Effector memory CD4-positive, alpha-beta T cell (primary cell): ENCODE results near the gene PHLDB1.

ENCODE experiments used
- DNase-seq, 3 donors: peaks; one replicate each; pipeline ENCODE4 v3.0.0-alpha.2; 2020
- H3K27ac ChIP-seq: 2 replicates; pipeline ENCODE4 v1.7.0; 2013; ENCODE audit warnings: mild to moderate bottlenecking, low read length, moderate library complexity; ENCODE audit not compliant: insufficient read depth, poor library complexity, severe bottlenecking
- H3K27me3 ChIP-seq: replicated peaks from 2 replicates; pipeline ENCODE4 v1.7.0; 2013; ENCODE audit warnings: mild to moderate bottlenecking, low read length; ENCODE audit not compliant: insufficient read depth, control insufficient read depth, poor library complexity, severe bottlenecking
- H3K36me3 ChIP-seq: 2 replicates; pipeline ENCODE4 v1.7.0; 2013; ENCODE audit warnings: mild to moderate bottlenecking, low read length, moderate library complexity; ENCODE audit not compliant: control insufficient read depth, insufficient read depth
- H3K4me1 ChIP-seq: 2 replicates; pipeline ENCODE4 v1.7.0; 2013; ENCODE audit warnings: low read length, mild to moderate bottlenecking; ENCODE audit not compliant: control insufficient read depth, insufficient read depth, poor library complexity, severe bottlenecking
- H3K4me3 ChIP-seq: 2 replicates; pipeline ENCODE4 v1.7.0; 2013; ENCODE audit warnings: low read length, low read depth, mild to moderate bottlenecking; ENCODE audit not compliant: insufficient read depth, poor library complexity, severe bottlenecking
- H3K9me3 ChIP-seq: 2 replicates; pipeline ENCODE4 v1.7.0; 2013; ENCODE audit warnings: mild to moderate bottlenecking, low read length, moderate library complexity; ENCODE audit not compliant: control insufficient read depth

The PHLDB1 gene

GRCh38 chr11:118694185-118694584 is 86.8 kb downstream of the PHLDB1 start:
- no peaks in the 10 kb centered on the region for H3K9me3 ChIP-seq
- no peak overlapping the region for H3K4me3 ChIP-seq
- no peaks in the 10 kb centered on the region for H3K36me3 ChIP-seq
- no peak for DNase-seq
- no peaks in the 10 kb centered on the region for H3K27me3 ChIP-seq
- peaks cover 51% of the 10 kb centered on the region for H3K4me1 ChIP-seq
- no peak overlapping the region for H3K27ac ChIP-seq

- Histone ChIP-seq H3K9me3 (no peaks in the 10 kb centered on the region), H3K4me3 (no peak overlapping the region), H3K27me3 (no peaks in the 10 kb centered on the region), H3K36me3 (no peaks in the 10 kb centered on the region), H3K27ac (no peak overlapping the region), H3K4me1 (peaks cover 50% of the 10 kb centered on the region)
- no peak for DNase-seq
Measured at GRCh38 chr11:118694771-118695170, 87.4 kb downstream of the PHLDB1 start.

DNA sequence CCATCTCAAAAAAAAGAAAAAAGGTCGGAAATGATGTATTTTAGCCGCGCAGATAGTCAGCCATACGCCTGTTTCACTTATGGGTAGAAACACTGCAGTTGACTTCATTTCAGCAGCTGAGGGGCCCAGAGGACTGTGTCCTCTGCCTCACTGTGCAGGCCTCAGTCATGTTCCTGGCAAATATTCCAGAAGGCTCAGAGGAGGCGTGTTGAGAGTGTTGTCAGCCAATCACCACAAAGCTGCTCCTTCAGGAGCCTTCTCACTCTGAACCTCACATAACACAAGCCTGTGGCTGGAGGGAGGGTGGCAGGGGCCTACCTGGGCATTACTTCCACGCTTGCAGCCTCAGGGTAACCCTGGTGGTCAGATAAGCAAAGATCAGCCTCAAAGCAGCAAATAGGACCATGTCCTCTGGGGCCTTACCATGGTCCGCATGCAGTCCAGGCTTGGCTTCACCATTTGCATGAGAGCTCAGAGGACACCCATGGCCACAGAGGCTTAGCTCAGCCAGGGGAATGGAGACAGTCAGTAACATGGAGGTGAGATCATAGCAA is 89.3 kb downstream of the PHLDB1 start:
- Histone ChIP-seq H3K4me3 (no peak overlapping the region), H3K9me3 (no peaks in the 10 kb centered on the region), H3K36me3 (no peaks in the 10 kb centered on the region), H3K27ac (no peak overlapping the region), H3K4me1 (peaks cover 37% of the 10 kb centered on the region), H3K27me3 (no peaks in the 10 kb centered on the region)
- DNase-seq = no peak

GRCh38 chr11:118697346-118697745 is 89.9 kb downstream of the PHLDB1 start:
- Histone ChIP-seq H3K27ac (no peak overlapping the region), H3K9me3 (no peaks in the 10 kb centered on the region), H3K27me3 (no peaks in the 10 kb centered on the region), H3K4me1 (peaks cover 31% of the 10 kb centered on the region), H3K36me3 (no peaks in the 10 kb centered on the region), H3K4me3 (no peak overlapping the region)
- DNase-seq = no peak

GRCh38 chr11:118699506-118700220 is 92.2 kb downstream of the PHLDB1 start:
- H3K27me3 ChIP-seq = no peaks in the 10 kb centered on the region
- H3K9me3 ChIP-seq = no peaks in the 10 kb centered on the region
- peaks cover 36% of the 10 kb centered on the region for H3K4me1 ChIP-seq
- peak; percentile 57 to 65 (median 60) for DNase-seq
- no peaks in the 10 kb centered on the region for H3K36me3 ChIP-seq
- H3K27ac ChIP-seq = peak overlapping the region; percentile 11
- no peak overlapping the region for H3K4me3 ChIP-seq

DNA sequence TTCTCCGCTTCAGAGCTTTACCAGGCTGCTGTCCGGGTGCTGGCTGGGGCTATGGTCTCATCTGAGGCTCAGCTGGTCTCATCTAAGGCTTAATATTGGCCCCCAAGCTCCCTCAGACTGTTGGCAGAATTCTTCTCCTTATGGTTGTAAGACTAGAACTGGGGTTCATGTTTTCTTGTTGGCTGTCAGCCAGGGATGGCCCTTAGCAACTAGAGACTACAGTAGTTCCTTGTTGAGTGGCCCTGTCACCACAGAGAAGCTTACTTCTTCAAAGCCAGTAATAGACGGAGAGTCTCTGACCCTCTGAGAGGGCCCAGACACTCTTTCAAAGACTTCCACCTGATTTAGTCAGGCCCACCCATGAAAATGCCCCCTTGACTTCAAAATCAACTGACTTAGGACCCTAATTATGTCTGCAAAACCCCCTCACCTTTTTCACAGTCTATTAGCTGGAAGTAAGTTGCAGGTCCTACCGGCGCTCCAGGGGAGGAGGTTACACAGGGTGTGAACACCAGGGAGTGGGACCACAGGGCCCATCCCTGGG is 96.2 kb downstream of the PHLDB1 start:
- no peak overlapping the region for H3K4me3 ChIP-seq
- no peak for DNase-seq
- peaks cover 35% of the 10 kb centered on the region for H3K4me1 ChIP-seq

GRCh38 chr11:118705111-118705741 is 97.8 kb downstream of the PHLDB1 start:
- H3K36me3 ChIP-seq = no peaks in the 10 kb centered on the region
- no peak overlapping the region for H3K4me3 ChIP-seq
- no peaks in the 10 kb centered on the region for H3K9me3 ChIP-seq
- H3K27me3 ChIP-seq = no peaks in the 10 kb centered on the region
- peaks cover 29% of the 10 kb centered on the region for H3K4me1 ChIP-seq
- no peak overlapping the region for H3K27ac ChIP-seq
- peak; percentile 23 to 50 (median 31) for DNase-seq

More for the DNA sequence above, 96.2 kb downstream of the PHLDB1 start:
- Histone ChIP-seq H3K27me3 (no peaks in the 10 kb centered on the region), H3K27ac (no peak overlapping the region), H3K9me3 (no peaks in the 10 kb centered on the region), H3K36me3 (no peaks in the 10 kb centered on the region)

- no peaks in the 10 kb centered on the region for H3K9me3 ChIP-seq
- no peak overlapping the region for H3K4me3 ChIP-seq
- H3K36me3 ChIP-seq = no peaks in the 10 kb centered on the region
- peaks cover 27% of the 10 kb centered on the region for H3K4me1 ChIP-seq
- H3K27me3 ChIP-seq = no peaks in the 10 kb centered on the region
- no peak for DNase-seq
- H3K27ac ChIP-seq = no peak overlapping the region
Measured at GRCh38 chr11:118705791-118706545, 98.6 kb downstream of the PHLDB1 start.

- H3K27ac ChIP-seq = no peak overlapping the region
- H3K4me3 ChIP-seq = no peak overlapping the region
- H3K4me1 ChIP-seq = peaks cover 27% of the 10 kb centered on the region
- no peaks in the 10 kb centered on the region for H3K27me3 ChIP-seq
- no peaks in the 10 kb centered on the region for H3K36me3 ChIP-seq
- H3K9me3 ChIP-seq = no peaks in the 10 kb centered on the region
- DNase-seq = no peak
Measured at GRCh38 chr11:118706546-118706825, 99.1 kb downstream of the PHLDB1 start.
